ENCODE measurements around the gene ELAVL4.
"Not testable (repeated sequence)": the region's sequence is repeated elsewhere in the genome, so short reads cannot be mapped to it uniquely, and the experiment has no call there.

ELAVL4 gene

DNA sequence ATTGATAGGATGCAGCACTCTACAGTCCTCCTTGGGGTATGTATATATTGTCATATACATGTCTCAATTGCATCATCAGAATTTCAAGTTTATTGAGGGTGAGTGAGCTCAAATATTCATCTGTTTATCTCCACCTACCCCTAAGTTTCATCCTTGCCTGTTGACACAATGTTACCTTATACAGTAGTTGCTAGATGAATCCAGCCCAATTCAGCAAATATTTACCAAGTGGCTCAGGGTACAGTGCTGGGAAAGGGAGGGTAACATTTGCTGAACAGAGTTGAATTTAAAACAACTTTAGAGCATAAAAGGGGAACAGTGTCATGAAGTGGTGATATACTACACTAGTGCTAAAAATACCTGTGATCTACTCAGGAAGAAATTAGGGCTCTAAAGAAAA, 14.4 kb downstream of the ELAVL4 start:
- DNase-seq (ENCODE audit: low read depth in 3 of 3) = no peak

DNA sequence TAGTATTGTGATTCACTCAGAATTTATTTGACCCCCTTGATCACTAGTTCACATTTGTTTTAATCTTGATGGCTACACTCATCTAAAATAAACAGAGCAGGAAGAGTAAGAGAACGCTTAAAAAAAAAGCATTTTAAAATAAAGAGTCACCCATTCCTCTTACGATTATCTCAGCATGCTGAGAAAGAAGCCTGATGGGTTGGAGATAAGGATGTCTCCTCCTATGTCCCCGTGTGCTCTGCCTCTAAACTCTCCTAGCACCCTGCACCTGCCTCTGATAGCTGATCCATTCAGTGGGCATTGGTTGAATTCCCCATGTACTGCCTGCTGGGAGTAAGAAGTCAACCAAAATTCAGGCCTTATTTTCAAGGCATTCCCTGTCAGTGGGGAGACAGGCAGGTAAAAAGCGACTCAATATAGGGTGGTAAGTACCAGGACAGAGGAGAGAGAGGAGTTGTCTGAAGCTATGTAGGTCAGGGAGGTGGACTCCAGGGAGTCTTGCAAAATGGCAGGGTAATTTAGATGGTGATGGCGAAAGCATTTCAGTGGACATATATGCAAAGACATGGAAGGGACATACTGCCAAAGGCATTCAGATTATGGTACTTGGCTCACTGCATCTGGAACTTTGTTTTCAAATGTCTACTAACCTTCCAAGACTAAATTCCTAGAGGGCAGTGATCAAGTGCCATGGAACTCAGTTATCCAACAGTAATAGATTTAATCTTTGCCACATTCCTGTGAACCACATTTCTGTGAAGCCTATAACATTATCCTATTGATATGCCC, 18.4 kb downstream of the ELAVL4 start:
- no peak for DNase-seq (ENCODE audit: low read depth in 3 of 3)

DNA sequence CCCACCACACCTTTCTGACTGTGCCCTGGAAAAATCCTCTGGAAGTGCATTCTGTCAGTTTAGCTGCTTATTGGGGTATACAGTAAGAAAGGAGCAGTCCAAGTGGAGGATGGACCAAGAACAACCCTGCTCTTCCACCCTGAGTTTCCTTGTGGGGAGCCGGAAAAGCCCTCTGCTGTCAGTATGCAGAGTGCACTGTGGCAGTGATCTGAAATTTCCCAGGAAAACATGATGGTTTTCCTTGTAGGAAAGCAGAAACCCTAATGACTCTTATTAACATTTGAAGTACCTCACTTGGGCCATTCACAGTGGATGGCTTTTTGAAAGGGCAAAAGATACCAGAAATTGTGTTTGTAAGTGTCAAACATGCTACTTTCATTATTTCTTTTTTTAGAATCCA, 20.5 kb downstream of the ELAVL4 start:
- no peak for DNase-seq (ENCODE audit: low read depth in 3 of 3)

DNA sequence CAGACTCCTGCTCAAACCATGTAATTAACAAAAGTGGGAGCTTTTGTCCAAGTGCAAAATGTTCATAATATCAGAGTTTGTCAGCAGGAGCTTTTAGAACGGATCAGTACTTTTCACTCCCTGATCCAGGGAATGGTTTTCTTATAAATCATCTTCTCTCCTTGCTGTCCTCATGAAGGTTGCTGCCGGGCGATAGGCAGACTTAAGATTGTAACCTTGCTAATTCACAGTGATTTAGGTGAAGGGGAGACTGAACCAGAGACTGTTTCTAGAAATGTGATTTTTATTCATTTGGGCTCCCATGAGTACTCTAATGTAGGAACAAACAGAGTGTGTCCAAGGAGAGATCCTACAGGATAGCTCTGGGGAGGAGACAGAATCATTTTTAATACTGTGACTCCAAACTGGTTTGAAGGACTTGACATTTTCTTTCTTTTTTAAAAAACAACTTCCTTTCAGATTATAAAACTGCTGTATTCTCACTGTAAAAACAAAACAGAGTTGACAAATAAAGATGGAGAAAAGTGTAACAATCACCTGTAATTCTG, 23.7 kb downstream of the ELAVL4 start:
- DNase-seq (ENCODE audit: low read depth in 3 of 3) = no peak

DNA sequence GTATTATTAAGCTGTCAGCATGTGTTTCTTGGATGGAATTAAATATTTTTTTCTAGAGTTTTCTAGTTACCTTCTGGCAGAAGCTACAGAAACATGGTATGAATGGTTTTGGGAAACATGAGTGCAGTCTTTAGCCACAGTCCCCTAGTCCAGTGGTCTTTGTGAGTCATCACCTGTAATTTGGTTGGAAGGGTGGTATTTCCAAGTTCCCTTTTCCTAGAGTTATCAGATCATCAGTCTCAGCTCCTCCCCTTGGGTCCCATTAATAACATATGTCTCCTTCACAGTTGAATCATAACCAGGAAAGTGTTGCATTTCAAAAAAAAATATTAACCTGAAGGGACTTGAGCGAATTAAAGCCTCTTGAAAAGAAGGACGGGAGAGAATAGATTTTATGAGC, 27.0 kb downstream of the ELAVL4 start:
- DNase-seq (ENCODE audit: low read depth in 3 of 3) = no peak

DNA sequence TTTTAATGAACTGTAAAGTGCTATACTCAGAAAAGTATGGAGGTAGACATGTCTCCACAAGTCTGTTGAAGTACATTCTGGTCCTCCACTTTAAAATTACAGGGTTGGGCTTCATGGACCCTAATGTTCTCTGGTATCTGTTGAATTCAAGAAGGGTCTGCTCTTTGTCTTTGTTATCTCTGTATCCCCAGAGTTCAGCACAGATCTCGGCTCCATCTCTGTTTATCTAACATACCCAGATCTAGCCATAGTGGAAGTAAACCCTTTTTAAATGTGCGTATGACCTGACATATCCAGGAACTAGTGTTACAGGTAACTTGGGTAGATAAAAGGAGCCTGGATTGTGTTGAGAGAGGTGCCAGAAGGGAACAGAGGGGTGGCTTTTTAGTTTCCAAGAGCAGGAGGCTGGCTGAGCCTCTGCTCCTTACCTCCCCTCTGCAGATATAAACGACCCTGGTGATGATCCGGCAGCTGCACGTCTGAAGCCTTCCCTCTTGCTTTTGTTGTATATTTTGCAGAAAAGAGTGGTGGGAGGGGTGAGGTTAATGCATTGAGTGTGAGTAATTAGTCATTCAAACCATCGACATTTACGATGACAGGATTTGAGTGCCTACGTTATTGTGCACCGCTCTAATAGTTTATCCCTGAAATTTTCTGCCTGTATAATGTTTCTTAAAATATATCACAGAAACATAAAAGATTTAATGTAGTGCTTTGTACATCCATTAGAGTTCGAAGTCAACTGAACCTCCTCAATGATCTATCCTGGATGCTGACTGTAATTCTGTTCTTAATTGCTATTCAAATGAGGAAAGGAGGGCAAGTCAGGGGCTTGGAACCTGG, 30.8 kb downstream of the ELAVL4 start:
- no peak for DNase-seq (ENCODE audit: low read depth in 3 of 3)

DNA sequence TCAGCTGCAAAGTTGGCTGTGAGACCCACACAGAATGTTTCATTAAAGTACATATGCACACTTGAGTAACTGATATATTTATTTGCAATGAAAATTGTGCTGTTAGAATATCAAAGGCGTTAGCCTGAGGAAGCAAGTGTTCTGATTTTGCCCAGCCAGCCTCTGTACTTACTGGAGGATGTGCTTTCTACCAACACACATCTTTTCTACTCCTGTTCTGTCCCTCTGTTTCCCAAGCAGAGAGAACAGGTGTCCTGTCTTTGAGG, 31.4 kb downstream of the ELAVL4 start:
- DNase-seq (ENCODE audit: low read depth in 3 of 3) = no peak

DNA sequence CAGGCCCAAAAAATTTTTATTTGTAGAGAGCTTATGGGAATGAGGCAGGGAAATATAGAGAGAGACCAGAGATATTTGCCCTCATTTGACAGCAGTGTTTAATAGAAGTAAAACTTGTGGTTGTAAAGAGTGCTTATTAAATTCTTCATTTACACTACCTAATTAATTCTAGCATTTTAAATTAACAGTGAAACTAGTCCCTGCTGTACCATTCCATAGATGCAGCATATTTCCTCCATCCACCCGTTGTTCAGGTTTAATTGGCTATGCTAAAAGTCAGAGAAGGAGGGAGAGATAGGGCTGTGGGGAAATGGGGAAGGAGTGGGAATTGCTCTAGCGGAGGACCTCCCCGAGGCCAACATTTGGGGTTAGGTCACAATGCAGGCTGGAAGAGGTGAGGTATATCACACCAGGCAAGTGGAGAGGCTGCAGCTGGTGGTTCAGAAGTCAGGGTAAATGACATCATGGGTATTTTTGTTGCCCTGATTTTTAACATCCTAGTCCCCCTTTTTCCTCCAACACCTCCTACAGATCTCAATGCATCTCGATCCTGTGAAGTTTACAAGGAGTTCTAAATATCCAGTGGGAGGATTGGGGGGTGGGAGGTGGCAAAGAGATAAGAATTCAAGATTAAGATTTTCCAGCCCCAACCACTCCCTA, 38.6 kb downstream of the ELAVL4 start:
- DNase-seq (ENCODE audit: low read depth in 3 of 3) = no peak

DNA sequence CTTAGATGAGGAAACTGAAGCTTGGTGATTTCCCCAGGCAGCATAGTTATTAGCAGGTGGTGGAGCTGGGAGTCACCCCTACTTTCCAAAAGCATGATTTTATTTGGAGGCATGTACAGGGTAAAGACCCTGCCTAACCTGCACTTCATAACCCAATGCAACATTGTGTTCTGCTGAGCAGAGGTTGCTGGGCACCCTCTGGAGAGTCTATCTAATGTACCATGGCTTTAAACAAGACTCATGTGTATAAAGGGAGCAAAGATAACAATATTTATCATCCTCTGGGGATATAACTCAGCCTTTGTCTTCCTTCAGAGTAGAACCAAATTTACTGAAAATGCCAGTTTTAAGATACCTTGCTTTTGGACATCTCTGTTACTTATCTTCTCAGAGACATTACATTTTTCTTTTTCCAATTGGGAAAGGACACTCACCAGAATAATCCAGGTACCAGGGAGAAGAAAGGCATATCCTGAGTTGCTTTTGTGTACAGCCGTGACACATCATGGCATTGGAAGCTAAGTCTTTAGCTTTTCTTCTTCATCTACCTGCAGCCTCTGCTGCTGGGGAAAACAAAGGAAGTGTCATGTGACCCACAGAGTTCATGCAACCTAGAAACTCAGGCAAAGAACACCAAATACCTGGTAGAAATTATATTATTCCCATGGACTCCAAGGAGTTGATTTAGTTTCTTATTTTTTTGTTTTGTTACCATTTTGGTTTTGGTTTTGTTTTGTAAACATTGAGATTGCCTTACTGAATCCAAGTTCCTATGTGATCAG, 39.6 kb downstream of the ELAVL4 start:
- DNase-seq (ENCODE audit: low read depth in 3 of 3) = no peak

DNA sequence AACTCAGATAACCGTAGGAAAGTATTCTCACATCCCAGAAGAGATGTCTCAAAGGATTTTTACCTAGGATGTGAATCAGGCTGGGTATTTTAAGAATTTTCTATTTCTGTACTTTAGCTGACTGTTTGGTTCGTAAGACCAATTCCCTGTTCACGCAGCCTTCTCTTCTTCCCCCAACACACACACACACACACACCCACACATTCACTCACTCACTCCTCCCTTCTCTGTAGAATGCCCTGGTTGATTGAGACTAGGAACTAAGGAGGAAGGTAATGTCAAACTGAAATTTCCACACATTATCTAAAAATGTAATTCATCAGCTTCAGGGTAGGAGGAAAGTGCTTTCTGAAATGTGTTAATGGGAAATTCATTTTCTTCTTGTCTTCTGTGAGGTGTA, 43.5 kb downstream of the ELAVL4 start:
- DNase-seq (ENCODE audit: low read depth in 3 of 3) = no peak

DNA sequence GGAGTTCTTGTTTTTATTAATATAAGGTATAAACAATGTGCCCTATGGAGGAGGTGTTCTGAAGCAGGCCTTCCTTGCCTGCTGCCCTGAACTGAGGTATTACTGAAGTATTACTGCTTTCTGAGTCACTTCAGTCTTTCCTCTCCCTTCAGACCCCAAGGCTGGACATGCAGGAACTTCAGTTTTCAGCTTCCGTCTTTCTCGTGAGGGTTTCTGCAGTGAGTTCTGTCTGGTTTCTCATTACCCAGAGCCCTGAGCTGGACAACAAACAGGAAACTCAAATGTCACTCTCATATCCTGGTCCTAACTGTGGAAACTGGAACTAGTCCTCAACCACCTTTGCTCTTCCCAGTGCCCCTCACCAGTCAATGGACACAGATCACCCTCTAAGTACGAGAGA, 46.8 kb downstream of the ELAVL4 start:
- DNase-seq (ENCODE audit: low read depth in 3 of 3) = no peak

DNA sequence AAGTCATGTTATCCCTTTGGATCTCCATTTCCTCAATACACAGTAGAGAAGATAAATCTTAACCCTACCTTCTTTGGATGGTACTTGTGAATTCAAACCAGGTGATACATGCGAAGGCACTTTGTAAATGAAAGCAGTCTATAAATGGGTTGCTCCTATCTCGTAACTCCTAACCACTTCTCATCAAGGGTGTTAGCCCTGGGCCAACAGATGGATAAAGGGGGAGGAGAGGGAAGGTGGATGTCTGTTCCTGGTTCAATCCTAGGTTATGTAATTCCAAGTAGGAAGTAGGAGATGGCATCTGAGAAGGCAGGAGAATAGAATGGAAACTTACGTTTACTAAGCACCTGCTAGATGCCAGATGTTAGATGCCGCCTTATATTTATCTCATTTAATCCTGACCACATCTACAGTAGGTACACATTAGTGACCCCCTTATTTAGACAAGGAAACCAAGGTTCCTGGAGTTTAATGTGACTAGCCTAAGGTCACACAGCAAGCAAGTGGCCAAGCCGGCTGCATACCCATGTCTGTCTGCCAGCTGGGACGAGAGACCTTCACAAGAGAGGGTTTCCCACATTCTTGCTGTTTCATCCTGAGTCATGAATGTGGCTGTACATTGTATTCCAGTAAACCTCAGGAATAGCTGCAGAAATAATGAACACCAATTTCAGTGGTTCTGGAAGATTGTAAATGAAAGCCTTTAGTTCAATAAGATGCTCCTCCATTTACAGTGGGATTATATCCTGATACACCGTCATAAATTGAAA, 47.7 kb downstream of the ELAVL4 start:
- DNase-seq (ENCODE audit: low read depth in 3 of 3) = no peak

DNA sequence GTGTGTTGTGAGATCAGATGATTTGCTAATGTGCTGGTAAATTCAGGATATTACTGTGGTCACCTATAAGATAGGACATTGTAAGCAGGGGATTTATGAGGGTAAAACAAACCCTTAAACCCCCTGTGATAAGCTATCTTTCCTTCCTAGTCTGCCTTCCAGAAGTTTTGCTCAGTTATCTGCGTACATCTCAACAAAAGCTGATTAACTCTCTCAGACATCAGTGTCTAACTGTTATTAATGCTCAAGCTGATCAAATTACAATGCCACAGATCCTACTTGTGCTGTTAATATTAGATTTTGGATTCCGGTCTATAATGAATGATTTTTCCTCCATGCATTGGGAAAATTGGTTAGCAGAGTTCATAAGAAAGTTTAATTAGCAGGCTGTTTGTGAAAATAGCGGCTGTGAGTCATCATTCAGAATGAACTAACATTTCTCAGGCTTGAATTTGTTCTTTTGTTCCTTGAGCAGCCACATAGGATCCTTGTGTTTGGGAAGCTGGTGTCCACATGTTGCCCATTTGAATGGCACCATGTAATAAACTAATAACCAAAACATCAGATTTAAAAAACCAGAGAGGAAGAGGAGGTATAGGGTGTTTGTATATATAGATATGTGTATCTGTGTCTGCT, 48.7 kb downstream of the ELAVL4 start:
- DNase-seq (ENCODE audit: low read depth in 3 of 3) = no peak

DNA sequence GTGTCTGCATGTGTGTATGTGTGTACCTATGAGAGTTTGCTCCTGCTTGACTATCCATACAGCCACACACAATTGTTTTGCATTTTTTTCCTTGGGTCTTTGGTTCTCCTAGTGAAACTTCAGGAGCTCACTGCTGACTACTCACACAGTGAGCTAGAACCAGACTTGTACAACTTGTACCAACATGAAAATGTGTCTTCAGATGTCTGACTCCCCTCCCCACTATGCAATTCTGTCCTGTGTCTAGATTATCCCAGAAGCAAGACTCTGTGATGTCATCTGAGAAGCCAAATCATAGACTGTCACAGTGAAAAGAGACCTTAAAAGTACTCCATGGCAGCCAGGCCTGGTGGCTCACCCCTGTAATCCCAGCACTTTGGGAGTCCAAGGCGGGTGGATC, 49.7 kb downstream of the ELAVL4 start:
- DNase-seq (ENCODE audit: low read depth in 3 of 3) = no peak

DNA sequence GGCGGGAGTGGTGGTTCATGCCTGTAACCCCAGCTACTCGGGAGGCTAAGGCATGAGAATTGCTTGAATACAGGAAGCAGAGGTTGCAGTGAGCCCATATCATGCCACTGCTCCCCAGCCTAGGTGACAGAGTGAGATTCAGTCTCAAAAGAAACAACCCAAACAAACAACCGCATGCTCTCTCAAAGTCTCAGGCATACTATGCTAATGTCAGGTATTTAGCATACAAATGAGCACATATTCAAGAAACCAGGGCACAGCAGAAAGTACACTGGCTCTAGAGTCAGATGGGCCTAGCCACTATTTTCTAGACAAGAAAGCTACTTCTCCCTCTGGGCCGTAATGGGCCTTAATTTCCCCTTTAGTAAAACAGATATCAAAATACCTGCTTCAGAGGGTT, 55.0 kb downstream of the ELAVL4 start:
- DNase-seq (ENCODE audit: low read depth in 3 of 3) = no peak

DNA sequence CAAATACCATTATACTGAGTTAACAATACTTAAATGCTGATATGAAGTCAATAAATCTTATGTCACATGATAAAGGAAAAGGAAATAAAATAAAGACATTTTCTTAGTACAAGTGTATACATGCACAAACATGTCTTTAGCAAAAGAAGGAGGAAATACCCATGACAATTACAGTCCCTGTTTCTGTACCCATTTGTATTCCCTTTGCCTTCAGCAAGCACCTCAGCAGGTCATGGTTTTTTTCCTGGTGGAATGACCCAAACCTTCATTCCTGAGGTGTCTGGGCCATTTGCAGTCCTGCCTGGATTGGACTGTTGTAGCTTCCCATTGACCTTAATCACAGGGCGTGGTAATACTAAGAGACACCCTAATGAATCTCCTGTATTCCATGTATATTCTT, 57.6 kb downstream of the ELAVL4 start:
- not testable (repeated sequence) for DNase-seq (ENCODE audit: low read depth in 3 of 3)

DNA sequence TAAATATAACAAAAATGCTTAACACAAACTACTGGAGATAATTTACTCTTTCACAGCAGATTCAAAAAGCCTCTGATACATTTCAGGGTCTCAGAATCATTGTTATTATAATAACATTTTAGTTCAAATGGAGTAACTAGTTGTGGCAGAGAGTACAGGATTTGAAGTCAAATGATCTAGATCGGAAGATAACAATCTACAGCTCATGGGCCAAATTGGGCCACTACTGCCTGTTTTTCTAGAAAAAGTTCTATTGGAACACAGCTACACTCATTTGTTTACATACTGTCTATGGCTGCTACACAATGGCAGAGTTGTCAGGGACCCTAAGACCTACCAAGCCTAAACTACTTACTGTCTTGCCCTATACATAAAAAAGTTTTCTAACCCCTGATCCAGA, 63.6 kb downstream of the ELAVL4 start:
- no peak for DNase-seq (ENCODE audit: low read depth in 3 of 3)

DNA sequence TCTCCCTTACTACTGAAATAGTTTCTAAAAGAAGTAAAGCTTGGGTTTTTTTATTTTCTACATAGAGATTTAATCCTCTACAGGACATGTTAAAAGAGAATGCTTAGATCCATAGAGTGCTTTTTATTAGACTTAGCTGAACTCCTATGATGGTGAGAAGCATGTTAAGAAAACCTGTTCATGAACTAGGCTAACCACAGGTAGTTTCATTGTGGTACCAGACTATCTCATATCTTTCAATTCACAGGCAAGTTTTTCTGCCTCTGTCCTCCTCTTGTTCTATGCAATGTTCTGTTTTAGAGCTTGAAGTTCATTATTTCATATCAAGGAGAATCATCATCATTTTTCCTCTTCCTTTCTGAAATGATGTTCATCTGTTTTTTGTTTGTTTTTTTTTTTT, 65.4 kb downstream of the ELAVL4 start:
- no peak for DNase-seq (ENCODE audit: low read depth in 3 of 3)

DNA sequence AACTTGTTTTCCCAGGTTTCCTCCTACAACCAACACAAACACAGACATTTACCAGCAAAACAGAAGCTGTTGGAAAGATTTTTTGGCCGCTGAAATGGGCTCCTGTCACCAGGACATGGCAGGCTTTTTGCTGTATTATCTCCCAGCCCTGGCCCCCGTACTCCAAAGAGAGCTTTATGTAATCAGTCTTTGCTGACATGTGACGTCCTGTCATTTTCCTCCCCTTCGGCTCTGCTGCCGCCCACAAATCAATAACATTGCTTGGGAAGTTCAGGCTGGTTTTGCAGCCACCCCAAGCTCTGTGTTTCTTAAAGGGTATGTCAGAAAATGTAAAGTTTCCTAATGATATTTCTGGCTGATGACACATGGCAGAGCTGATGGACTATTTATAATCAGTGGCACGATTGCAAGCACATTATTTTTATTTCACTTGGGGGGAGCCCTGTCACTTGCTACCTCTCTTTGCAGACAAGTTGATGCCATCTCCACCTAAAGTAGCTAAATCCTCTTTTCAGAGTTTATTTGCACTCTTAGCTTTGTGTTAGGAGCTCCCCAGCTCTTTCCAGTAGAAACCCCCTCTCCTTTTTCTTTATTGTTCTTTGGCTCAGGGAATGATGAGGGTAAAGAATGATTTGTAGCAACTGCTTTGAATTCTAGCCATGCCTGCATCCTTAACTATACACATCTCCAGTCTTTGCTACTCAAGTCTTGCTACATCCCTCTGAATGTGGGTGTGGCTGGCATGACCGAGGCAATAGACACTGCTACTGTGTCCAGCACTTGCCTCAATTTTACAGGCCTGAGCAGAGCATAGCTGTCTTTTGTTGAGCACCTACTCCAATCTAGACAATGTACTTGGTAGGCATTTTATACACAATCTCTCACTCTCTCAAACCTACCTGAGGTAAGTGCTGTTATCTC, 67.3 kb downstream of the ELAVL4 start:
- DNase-seq (ENCODE audit: low read depth in 3 of 3) = no peak

DNA sequence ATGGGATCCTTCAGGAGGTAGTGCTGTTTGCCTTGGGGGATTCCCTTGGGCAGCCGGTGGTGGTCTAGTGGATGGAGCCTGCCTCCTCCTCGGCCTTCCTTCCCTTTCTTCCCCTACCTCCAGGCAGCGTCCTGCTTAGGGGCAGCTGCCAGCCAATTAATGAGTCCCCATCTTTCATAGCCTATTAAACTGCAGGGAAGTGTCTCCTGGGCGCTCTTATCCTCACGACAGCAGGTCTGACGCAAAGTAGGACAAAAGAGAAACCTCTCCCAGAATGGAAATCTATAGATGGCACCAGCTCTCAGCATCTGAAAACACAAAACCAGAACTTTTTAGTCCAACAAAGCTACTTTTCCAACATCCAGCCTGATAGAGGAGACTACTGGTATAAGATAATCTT, 69.3 kb downstream of the ELAVL4 start:
- no peak for DNase-seq (ENCODE audit: low read depth in 3 of 3)

Data from stimulated activated CD4-positive, alpha-beta T cell treated with anti-CD3 and anti-CD28 coated beads, TNF-alpha, amount 100 ng/mL, for 24 hours (primary cell).